ENCODE data around the gene DNAJC5G.

Gene DNAJC5G

DNA sequence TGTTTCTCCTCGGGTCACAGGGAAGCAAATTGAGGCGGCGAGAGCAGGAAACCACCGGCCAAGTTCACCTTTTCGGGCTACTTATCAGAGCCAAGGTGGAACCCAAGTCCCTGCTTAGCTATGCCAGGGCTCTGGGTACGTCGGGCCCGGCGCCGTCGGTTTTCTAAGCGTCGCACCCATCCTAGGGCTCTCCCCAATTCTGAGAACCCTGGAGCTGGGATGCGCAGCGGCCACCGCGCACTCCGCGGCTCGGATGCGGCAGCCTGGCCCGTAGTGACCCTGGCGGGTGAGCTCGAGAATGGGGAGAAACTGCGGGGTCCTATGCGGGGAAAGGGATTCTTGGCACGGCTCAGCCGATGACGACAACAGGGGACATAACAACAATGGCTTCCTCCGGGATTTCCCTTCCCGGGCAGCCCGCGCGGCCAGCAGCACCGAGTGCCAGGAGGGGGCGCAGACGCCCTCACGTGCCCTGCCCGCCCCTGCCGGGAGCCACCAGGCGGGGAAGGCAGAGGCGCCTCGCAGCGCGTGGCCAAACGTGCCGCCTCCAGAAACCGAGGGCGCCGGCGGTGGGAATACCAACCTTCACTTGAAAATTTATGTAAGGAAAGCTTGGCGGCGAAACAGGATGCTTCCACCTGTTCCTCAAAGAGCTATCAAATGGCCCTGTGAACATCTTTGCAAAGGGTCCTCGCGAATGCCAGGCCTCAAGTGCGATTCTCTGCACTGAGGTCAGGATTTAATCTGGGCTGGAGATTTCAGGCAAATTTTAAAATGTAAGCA lies 10.3 kb upstream of the DNAJC5G start (continued):
- TF ChIP-seq ZBTB1 (tag by site-specific recombination; IDR thresholded peaks at IDR 0.05) (no peak), MYNN (tag by site-specific recombination; IDR thresholded peaks at IDR 0.05; ENCODE audit: borderline replicate concordance) (no peak), ZNF157 (tag by site-specific recombination; IDR thresholded peaks at IDR 0.05) (no peak), ZNF654 (tag by site-specific recombination; IDR thresholded peaks at IDR 0.05; ENCODE audit: low read depth) (no peak), GLIS1 (tag by site-specific recombination; IDR thresholded peaks at IDR 0.05) (peak; percentile 24; the same call in 1 of the 2 replicates), ZNF184 (tag by site-specific recombination; IDR thresholded peaks at IDR 0.05) (no peak), ZBTB21 (tag by site-specific recombination; IDR thresholded peaks at IDR 0.05) (peak; percentile 39; the same call in 1 of the 2 replicates), ZNF549 (tag by site-specific recombination; IDR thresholded peaks at IDR 0.05) (no peak), ZNF248 (tag by site-specific recombination; IDR thresholded peaks at IDR 0.05) (no peak), ZNF510 (tag by site-specific recombination; IDR thresholded peaks at IDR 0.05; ENCODE audit: insufficient replicate concordance) (no peak), SCRT1 (tag by site-specific recombination; IDR thresholded peaks at IDR 0.05; ENCODE audit: borderline replicate concordance) (no peak), ZNF366 (tag by site-specific recombination; conservative IDR thresholded peaks at IDR 0.05) (no peak), ZFP41 (tag by site-specific recombination; IDR thresholded peaks at IDR 0.05; ENCODE audit: borderline replicate concordance) (no peak), KLF9 (tag by site-specific recombination; IDR thresholded peaks at IDR 0.05; ENCODE audit: low read depth) (no peak; the same call in 1 of the 2 replicates), WT1 (tag by site-specific recombination; IDR thresholded peaks at IDR 0.05) (no peak), ZSCAN16 (tag by site-specific recombination; IDR thresholded peaks at IDR 0.05) (no peak), ZNF514 (tag by site-specific recombination; IDR thresholded peaks at IDR 0.05) (no peak), ZNF202 (tag by site-specific recombination; IDR thresholded peaks at IDR 0.05; ENCODE audit: borderline replicate concordance) (no peak), ZNF324 (tag by site-specific recombination; IDR thresholded peaks at IDR 0.05) (no peak), HOXC10 (CRISPR knock-in tag; IDR thresholded peaks at IDR 0.05) (no peak), ZNF791 (tag by site-specific recombination; IDR thresholded peaks at IDR 0.05) (no peak), ZNF623 (tag by site-specific recombination; IDR thresholded peaks at IDR 0.05) (no peak), ZNF24 (tag by site-specific recombination; IDR thresholded peaks at IDR 0.05) (no peak), ZNF670 (tag by site-specific recombination; IDR thresholded peaks at IDR 0.05; ENCODE audit: low read depth) (no peak)
- TF ChIP-seq, protein P1, sequence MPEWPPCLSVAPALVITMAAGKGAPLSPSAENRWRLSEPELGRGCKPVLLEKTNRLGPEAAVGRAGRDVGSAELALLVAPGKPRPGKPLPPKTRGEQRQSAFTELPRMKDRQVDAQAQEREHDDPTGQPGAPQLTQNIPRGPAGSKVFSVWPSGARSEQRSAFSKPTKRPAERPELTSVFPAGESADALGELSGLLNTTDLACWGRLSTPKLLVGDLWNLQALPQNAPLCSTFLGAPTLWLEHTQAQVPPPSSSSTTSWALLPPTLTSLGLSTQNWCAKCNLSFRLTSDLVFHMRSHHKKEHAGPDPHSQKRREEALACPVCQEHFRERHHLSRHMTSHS (tag by site-specific recombination; IDR thresholded peaks at IDR 0.05), result no peak
- TF ChIP-seq, protein P2, sequence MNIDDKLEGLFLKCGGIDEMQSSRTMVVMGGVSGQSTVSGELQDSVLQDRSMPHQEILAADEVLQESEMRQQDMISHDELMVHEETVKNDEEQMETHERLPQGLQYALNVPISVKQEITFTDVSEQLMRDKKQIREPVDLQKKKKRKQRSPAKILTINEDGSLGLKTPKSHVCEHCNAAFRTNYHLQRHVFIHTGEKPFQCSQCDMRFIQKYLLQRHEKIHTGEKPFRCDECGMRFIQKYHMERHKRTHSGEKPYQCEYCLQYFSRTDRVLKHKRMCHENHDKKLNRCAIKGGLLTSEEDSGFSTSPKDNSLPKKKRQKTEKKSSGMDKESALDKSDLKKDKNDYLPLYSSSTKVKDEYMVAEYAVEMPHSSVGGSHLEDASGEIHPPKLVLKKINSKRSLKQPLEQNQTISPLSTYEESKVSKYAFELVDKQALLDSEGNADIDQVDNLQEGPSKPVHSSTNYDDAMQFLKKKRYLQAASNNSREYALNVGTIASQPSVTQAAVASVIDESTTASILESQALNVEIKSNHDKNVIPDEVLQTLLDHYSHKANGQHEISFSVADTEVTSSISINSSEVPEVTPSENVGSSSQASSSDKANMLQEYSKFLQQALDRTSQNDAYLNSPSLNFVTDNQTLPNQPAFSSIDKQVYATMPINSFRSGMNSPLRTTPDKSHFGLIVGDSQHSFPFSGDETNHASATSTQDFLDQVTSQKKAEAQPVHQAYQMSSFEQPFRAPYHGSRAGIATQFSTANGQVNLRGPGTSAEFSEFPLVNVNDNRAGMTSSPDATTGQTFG (tag by site-specific recombination; IDR thresholded peaks at IDR 0.05; ENCODE audit: borderline replicate concordance), result no peak
- TF ChIP-seq, protein P3, sequence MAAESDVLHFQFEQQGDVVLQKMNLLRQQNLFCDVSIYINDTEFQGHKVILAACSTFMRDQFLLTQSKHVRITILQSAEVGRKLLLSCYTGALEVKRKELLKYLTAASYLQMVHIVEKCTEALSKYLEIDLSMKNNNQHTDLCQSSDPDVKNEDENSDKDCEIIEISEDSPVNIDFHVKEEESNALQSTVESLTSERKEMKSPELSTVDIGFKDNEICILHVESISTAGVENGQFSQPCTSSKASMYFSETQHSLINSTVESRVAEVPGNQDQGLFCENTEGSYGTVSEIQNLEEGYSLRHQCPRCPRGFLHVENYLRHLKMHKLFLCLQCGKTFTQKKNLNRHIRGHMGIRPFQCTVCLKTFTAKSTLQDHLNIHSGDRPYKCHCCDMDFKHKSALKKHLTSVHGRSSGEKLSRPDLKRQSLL (tag by site-specific recombination; IDR thresholded peaks at IDR 0.05), result no peak
- TF ChIP-seq, protein P4, sequence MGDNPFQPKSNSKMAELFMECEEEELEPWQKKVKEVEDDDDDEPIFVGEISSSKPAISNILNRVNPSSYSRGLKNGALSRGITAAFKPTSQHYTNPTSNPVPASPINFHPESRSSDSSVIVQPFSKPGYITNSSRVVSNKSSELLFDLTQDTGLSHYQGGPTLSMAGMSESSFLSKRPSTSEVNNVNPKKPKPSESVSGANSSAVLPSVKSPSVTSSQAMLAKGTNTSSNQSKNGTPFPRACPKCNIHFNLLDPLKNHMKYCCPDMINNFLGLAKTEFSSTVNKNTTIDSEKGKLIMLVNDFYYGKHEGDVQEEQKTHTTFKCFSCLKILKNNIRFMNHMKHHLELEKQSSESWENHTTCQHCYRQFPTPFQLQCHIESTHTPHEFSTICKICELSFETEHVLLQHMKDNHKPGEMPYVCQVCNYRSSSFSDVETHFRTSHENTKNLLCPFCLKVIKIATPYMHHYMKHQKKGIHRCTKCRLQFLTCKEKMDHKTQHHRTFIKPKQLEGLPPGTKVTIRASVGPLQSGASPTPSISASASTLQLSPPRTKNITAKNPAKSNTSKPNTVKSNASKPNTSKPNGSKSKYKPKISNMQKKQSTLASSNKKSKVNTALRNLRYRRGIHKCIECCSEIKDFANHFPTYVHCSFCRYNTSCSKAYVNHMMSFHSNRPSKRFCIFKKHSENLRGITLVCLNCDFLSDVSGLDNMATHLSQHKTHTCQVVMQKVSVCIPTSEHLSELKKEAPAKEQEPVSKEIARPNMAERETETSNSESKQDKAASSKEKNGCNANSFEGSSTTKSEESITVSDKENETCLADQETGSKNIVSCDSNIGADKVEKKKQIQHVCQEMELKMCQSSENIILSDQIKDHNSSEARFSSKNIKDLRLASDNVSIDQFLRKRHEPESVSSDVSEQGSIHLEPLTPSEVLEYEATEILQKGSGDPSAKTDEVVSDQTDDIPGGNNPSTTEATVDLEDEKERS (tag by site-specific recombination; IDR thresholded peaks at IDR 0.05), result no peak
- TF ChIP-seq, protein P5, sequence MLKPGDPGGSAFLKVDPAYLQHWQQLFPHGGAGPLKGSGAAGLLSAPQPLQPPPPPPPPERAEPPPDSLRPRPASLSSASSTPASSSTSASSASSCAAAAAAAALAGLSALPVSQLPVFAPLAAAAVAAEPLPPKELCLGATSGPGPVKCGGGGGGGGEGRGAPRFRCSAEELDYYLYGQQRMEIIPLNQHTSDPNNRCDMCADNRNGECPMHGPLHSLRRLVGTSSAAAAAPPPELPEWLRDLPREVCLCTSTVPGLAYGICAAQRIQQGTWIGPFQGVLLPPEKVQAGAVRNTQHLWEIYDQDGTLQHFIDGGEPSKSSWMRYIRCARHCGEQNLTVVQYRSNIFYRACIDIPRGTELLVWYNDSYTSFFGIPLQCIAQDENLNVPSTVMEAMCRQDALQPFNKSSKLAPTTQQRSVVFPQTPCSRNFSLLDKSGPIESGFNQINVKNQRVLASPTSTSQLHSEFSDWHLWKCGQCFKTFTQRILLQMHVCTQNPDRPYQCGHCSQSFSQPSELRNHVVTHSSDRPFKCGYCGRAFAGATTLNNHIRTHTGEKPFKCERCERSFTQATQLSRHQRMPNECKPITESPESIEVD (tag by site-specific recombination; IDR thresholded peaks at IDR 0.05), result no peak
- TF ChIP-seq, protein P6, sequence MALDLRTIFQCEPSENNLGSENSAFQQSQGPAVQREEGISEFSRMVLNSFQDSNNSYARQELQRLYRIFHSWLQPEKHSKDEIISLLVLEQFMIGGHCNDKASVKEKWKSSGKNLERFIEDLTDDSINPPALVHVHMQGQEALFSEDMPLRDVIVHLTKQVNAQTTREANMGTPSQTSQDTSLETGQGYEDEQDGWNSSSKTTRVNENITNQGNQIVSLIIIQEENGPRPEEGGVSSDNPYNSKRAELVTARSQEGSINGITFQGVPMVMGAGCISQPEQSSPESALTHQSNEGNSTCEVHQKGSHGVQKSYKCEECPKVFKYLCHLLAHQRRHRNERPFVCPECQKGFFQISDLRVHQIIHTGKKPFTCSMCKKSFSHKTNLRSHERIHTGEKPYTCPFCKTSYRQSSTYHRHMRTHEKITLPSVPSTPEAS (tag by site-specific recombination; IDR thresholded peaks at IDR 0.05), result no peak

Data from HEK293 (cell line).